Fibroblast of mammary gland (primary cell): ENCODE measurements around the gene CHCHD5.
"Not testable (repeated sequence)": the region's sequence is repeated elsewhere in the genome, so short reads cannot be mapped to it uniquely, and the experiment has no call there.

Source experiments
- DNase-seq: peaks from one replicate; pipeline ENCODE4 v3.0.0-alpha.2; 2010; ENCODE audit warnings: low read depth
- H3K4me3 ChIP-seq: 2 replicates; pipeline ENCODE4 v1.5.1; 2011; ENCODE audit warnings: low read depth, mild to moderate bottlenecking, low read length, moderate library complexity; ENCODE audit not compliant: control insufficient read depth
- CTCF ChIP-seq: conservative IDR thresholded peaks from 2 replicates; pipeline ENCODE4 v1.5.1; 2011; ENCODE audit warnings: low read depth, low read length, inconsistent platforms; ENCODE audit not compliant: control insufficient read depth, insufficient read depth

Gene CHCHD5

DNA sequence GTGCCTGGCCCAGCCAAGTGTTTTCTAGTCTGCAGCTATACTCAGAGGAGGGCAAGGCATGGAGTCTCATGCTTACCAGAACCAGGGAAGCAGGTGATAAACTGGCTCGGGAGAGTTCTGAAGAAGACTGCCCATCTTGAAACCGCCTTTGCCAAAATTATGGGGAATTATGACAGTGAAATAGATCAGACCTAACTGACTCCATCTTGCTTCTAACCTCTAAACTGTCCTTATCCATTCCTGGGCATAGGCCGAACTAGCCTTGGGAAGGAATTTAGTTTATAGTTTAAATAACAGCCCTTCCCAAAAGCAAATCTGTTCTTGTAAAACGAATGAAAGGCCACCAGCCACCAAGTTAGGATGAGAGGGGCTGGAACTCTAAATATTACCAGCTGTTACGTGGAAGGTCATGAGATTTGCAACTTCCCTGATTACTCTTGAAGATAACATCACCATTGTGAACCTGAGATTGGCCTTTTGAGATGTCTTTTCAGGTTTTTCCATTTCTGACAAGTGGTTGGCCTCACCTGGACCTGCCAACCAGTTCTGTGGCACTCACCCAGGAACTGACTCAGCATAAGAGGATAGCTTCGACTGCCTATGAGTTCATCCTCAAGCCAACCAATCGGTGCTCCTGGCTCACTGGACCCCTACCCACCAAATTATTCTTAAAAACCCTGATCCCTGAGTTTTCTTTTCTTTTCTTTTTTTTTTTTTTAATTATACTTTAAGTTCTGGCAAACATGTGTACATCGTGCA lies 23.4 kb downstream of the CHCHD5 start:
- no peak overlapping the region for H3K4me3 ChIP-seq
- DNase-seq: no peak
- no peak for TF ChIP-seq CTCF

DNA sequence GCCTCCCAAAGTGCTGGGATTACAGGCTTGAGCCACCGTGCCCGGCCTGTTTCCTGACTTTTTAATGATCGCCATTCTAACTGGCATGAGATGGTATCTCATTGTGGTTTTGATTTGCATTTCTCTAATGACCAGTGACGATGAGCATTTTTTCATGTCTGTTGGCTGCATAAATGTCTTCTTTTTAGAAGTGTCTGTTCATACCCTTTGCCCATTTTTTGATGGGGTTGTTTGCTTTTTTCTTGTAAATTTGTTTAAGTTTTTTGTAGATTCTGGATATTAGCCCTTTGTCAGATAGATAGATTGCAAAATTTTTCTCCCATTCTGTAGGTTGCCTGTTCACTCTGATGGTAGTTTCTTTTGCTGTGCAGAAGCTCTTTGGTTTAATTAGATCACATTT lies 24.9 kb downstream of the CHCHD5 start:
- H3K4me3 ChIP-seq, DNase-seq: not testable (repeated sequence)

GRCh38 chr2:112612283-112612682 lies 27.9 kb downstream of the CHCHD5 start:
- H3K4me3 ChIP-seq, DNase-seq: not testable (repeated sequence)

DNA sequence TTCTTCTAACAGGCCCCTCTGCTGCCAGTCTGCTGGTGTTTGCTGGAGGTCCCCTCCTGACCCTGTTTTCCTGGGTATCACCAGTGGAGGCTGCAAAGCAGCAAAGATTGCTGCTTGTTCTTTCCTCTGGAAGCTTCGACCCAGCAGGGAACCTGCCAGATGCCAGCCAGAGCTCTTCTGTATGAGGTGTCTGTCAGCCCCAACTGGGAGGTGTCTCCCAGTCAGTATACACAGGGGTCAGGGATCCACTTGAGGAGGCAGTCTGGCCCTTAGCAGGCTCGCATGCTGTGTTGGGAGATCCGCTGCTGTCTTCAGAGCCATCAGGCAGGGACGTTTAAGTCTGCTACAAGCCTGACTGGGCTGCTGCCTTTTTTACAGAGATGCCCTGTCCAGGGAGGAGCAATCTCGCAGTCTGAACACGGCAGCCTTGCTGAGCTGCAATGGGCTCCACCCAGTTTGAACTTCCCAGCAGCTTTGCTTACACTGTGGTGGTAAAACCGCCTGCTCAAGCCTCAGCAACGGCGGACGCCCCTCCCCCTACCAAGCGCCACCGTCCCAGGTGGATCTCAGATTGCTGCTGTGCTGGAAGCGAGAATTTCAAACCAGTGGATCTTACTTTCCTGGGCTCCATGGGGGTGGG lies 29.9 kb downstream of the CHCHD5 start:
- TF ChIP-seq CTCF: no peak
- no peak overlapping the region for H3K4me3 ChIP-seq
- DNase-seq: no peak

GRCh38 chr2:112615051-112615450 lies 30.6 kb downstream of the CHCHD5 start:
- no peak for DNase-seq
- TF ChIP-seq CTCF: no peak
- no peak overlapping the region for H3K4me3 ChIP-seq

DNA sequence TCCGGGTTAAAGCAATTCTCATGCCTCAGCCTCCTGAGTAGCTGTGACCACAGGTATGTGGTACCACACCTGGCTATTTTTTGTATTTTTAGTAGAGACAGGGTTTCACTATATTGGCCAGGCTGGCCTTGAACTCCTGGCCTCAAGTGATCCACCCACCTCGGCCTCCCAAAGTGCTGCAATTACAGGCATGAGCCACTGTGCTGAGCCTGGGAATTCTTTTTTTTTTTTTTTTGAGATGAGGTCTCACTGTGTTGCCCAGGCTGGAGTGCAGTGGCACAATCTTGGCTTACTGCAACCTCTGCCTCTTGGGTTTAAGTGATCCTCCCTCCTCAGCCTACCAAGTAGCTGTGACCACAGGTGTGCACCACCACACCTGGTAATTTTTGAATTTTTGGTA lies 31.4 kb downstream of the CHCHD5 start:
- H3K4me3 ChIP-seq, DNase-seq: not testable (repeated sequence)

GRCh38 chr2:112618383-112618782 lies 34.0 kb downstream of the CHCHD5 start:
- peak; percentile 51 for DNase-seq
- no peak overlapping the region for H3K4me3 ChIP-seq
- TF ChIP-seq CTCF: no peak

DNA sequence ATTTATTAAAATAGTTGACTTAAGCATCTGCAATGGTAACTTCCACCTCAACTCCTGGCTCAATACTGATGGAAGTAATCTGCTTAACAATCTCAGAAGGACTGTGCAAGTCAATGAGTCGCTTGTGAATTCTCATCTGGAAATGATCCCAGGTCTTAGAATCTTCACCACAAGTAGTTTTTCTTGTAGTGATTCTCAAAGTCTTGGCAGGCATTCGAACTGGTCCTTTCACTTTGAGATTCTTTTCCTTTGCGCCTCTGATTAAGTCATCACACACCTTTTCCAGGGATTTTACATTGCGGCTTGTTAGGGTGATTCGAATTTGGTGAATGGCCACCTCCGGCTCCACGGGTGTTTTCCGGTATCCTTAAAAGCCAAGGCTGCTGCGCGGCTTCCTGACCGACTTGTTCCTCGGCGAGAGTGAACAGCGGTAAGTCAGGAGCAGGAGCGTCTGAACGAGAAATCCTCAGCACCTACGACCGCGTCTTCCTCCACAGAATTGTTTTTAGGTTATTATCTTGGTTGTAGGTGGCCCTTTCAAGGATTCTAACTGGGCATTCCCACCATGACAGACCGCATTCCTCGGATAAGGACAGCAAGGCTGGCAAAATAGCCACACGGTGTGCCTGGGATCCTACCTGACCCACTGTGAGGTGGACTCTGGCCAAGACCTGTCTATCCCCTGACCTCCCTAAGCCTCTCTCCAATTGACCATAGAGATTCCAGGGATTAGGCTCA lies 37.5 kb downstream of the CHCHD5 start:
- H3K4me3 ChIP-seq: peak overlapping the region; percentile 15
- TF ChIP-seq CTCF: no peak
- peak; percentile 92 for DNase-seq
